Endothelial cell of umbilical vein (primary cell): Measurements from ENCODE around the gene PRR20E. TPM values are rescaled to one million over a fixed set of nuclear protein-coding genes. Genes with fewer than 3 reads are reported as not detected.
A peak's percentile ranks its signal among the peaks of the same experiment; 100 is the strongest.
"Not testable (repeated sequence)": the region's sequence is repeated elsewhere in the genome, so short reads cannot be mapped to it uniquely, and the experiment has no call there.

ENCODE experiments used
- Bru-seq: library from RNA; stranded (reverse); fragments of 400-500 nt; gene quantifications from one replicate; lab custom pipeline; 2021; lab: Mats Ljungman, UMichigan
- BruChase-seq, 2 experiments: library from RNA; stranded (reverse); fragments of 400-500 nt; gene quantifications; one replicate each; lab custom pipeline; 2021; lab: Mats Ljungman, UMichigan
- BruUV-seq: library from RNA; stranded (reverse); fragments of 400-500 nt; replicated peaks from 2 replicates; lab custom pipeline; 2021; lab: Mats Ljungman, UMichigan
- CTCF ChIA-PET: fragments of 300-600, 350-600 bp; sonication (Branson Sonifier 250); formaldehyde crosslinking; loops from one replicate; lab custom pipeline; 2021; ENCODE audit warnings: antibody characterized with exemption, inconsistent platforms; lab: Charles Lee
- POLR2A ChIA-PET: fragments of 300-600, 350-600 bp; sonication (Branson Sonifier 250); formaldehyde crosslinking; loops from one replicate; lab custom pipeline; 2021; ENCODE audit warnings: antibody characterized with exemption, inconsistent platforms; lab: Charles Lee
- DNase-seq: peaks from one replicate; pipeline ENCODE4 v3.0.0-alpha.2; 2011; ENCODE audit warnings: low read depth, low spot score
- FAIRE-seq: peaks from 2 replicates; lab custom pipeline; 2011; peaks lifted over from hg19 to GRCh38; lab: Jason Lieb, UNC
- H2AFZ ChIP-seq: 2 replicates; pipeline ENCODE4 v1.6.0; 2012; ENCODE audit warnings: low read depth, low read length, control low read depth, inconsistent platforms
- H3K27ac ChIP-seq: 2 replicates; pipeline ENCODE4 v1.5.1; 2011; ENCODE audit warnings: low read depth, mild to moderate bottlenecking, control low read depth, low read length, moderate library complexity; ENCODE audit not compliant: insufficient read depth
- H3K27me3 ChIP-seq, 2 experiments: 2 replicates each; pipeline versions ENCODE4 v1.6.0 to v1.6.1; 2011; ENCODE audit warnings: low read length in 2 of 2, mixed read lengths in 1 of 2; ENCODE audit not compliant: control insufficient read depth in 2 of 2, insufficient read depth in 2 of 2
- H3K36me3 ChIP-seq, 2 experiments: 2 replicates in 1 of 2; 3 replicates in 1 of 2; pipeline ENCODE4 v1.5.1; 2011; ENCODE audit warnings: low read length in 2 of 2, mild to moderate bottlenecking in 1 of 2, moderate library complexity in 1 of 2; ENCODE audit not compliant: control insufficient read depth in 2 of 2, insufficient read depth in 2 of 2; ENCODE audit errors: extremely low read depth in 1 of 2
- H3K4me1 ChIP-seq: 3 replicates; pipeline ENCODE4 v1.5.1; 2011; ENCODE audit warnings: mild to moderate bottlenecking, low read length; ENCODE audit not compliant: control insufficient read depth, insufficient read depth; ENCODE audit errors: extremely low read depth
- H3K4me2 ChIP-seq: 2 replicates; pipeline ENCODE4 v1.6.1; 2011; ENCODE audit warnings: low read length, control low read depth, mixed read lengths; ENCODE audit not compliant: insufficient read depth
- H3K4me3 ChIP-seq, 3 experiments: fragments of 200-600 bp in 1 of 3; sonication (generic), shearing (Covaris generic) in 1 of 3; replicated peaks in 1 of 3; 2 replicates each; pipeline ENCODE4 v1.5.1; 2011 to 2016; ENCODE audit warnings: control low read depth in 3 of 3, low read length in 3 of 3, mild to moderate bottlenecking in 2 of 3, inconsistent platforms in 1 of 3, low read depth in 1 of 3, moderate library complexity in 1 of 3; ENCODE audit not compliant: insufficient read depth in 1 of 3
- H3K79me2 ChIP-seq: 2 replicates; pipeline ENCODE4 v1.6.0; 2012; ENCODE audit warnings: low read length, inconsistent platforms; ENCODE audit not compliant: control insufficient read depth, insufficient read depth
- H3K9ac ChIP-seq: replicated peaks from 2 replicates; pipeline ENCODE3; 2011; ENCODE audit warnings: low read length, control low read depth; ENCODE audit not compliant: insufficient read depth; ENCODE audit errors: extremely low read depth
- H3K9me1 ChIP-seq: replicated peaks from 3 replicates; pipeline ENCODE4 v1.6.0; 2011; ENCODE audit warnings: mild to moderate bottlenecking, low read length; ENCODE audit not compliant: control insufficient read depth, insufficient read depth; ENCODE audit errors: extremely low read depth
- H3K9me3 ChIP-seq: replicated peaks from 2 replicates; pipeline ENCODE4 v1.5.1; 2012; ENCODE audit warnings: low read length, inconsistent platforms; ENCODE audit not compliant: control insufficient read depth, insufficient read depth
- H4K20me1 ChIP-seq: replicated peaks from 2 replicates; pipeline ENCODE3; 2011; ENCODE audit warnings: mild to moderate bottlenecking, low read length; ENCODE audit not compliant: control insufficient read depth, insufficient read depth; ENCODE audit errors: extremely low read depth
- EZH2 ChIP-seq: IDR thresholded peaks from 2 replicates; pipeline ENCODE4 v1.6.1; 2012; ENCODE audit warnings: borderline replicate concordance, low read depth, mild to moderate bottlenecking, moderate library complexity, low read length, inconsistent platforms; ENCODE audit not compliant: severe bottlenecking
- FOS ChIP-seq: IDR thresholded peaks from 2 replicates; pipeline ENCODE4 v1.6.1; 2011; ENCODE audit warnings: mild to moderate bottlenecking, low read length, moderate library complexity, borderline replicate concordance; ENCODE audit not compliant: insufficient read depth
- GATA2 ChIP-seq: IDR thresholded peaks from 2 replicates; pipeline ENCODE4 v1.7.0; 2011; ENCODE audit warnings: low read depth, mild to moderate bottlenecking, moderate library complexity, mixed read lengths, low read length; ENCODE audit not compliant: insufficient read length, insufficient read depth
- JUN ChIP-seq: IDR thresholded peaks from 2 replicates; pipeline ENCODE4 v1.6.1; 2011; ENCODE audit warnings: borderline replicate concordance, low read depth; ENCODE audit not compliant: insufficient read length, insufficient read depth
- MYC ChIP-seq: IDR thresholded peaks from one replicate; pipeline ENCODE4 v1.6.1; 2011; ENCODE audit warnings: mild to moderate bottlenecking, low read depth, low read length
- POLR2A ChIP-seq: IDR thresholded peaks from 2 replicates; pipeline ENCODE4 v1.6.1; 2012; ENCODE audit warnings: low read depth, mild to moderate bottlenecking, control low read depth, low read length
- POLR2AphosphoS5 ChIP-seq: IDR thresholded peaks from 2 replicates; pipeline ENCODE4 v1.6.1; 2012; ENCODE audit warnings: low read depth, mild to moderate bottlenecking, control low read depth, low read length, moderate library complexity; ENCODE audit not compliant: insufficient read depth
- dilution Hi-C: fragments of 300-500 bp; cut with MboI; formaldehyde crosslinking; loops from one replicate; pipeline ENCODE4 v1.15.0; 2019; ENCODE audit warnings: low sequenced_read_pairs; ENCODE audit not compliant: extremely low pct_ligation_motif_present
- intact Hi-C: fragments of 100-400 bp; cut with micrococcal nuclease; formaldehyde crosslinking; loops from one replicate; pipeline ENCODE4 v1.10.0; 2022
- long read RNA-seq: library from polyadenylated mRNA; stranded (forward); transcript quantifications from one replicate; pipeline ENCODE4 v2.0.0, GENCODE V29; 2021
- polyA minus RNA-seq, 3 experiments: library from RNA; depleted of rRNA, polyadenylated mRNA; stranded (reverse); fragments of >200 nt; gene quantifications; 1 replicate in 1 of 3; 2 replicates in 2 of 3; pipeline ENCODE4 v1.2.3, GENCODE V29; 2011
- polyA plus RNA-seq, 4 experiments: library from polyadenylated mRNA; depleted of rRNA in 3 of 4; stranded (reverse) in 3 of 4; unstranded in 1 of 4; fragments of >200 nt; gene quantifications; 2 replicates each; pipeline versions ENCODE4 v1.2.1 to v1.2.3, GENCODE V29; 2011 to 2012; ENCODE audit warnings: missing spikeins in 1 of 4
- total RNA-seq: library from RNA; stranded (reverse); gene quantifications from 2 replicates; pipeline ENCODE4 v1.2.3, GENCODE V29; 2021
- TF ChIP-seq, protein P1 (sequence below), 2 donors: IDR thresholded peaks; 1 replicate in 1 of 2; 2 replicates in 1 of 2; pipeline ENCODE4 v1.5.1; 2011; ENCODE audit warnings: low read length in 2 of 2, mild to moderate bottlenecking in 2 of 2, moderate library complexity in 2 of 2, control low read depth in 1 of 2, inconsistent platforms in 1 of 2, low read depth in 1 of 2; ENCODE audit not compliant: insufficient read depth in 1 of 2; ENCODE audit errors: extremely low read depth in 1 of 2
- TF ChIP-seq, protein P2 (sequence below): IDR thresholded peaks from 2 replicates; pipeline ENCODE4 v1.6.1; 2011; ENCODE audit not compliant: insufficient read depth, insufficient read length

The PRR20E gene
- total RNA-seq (not detected in 2 replicates), polyA plus RNA-seq (not detected in 2 replicates), polyA minus RNA-seq (not detected in 2 replicates), Bru-seq, nascent RNA (not detected), BruChase-seq, experiment 1, labeled RNA remaining after a 6-hour chase (not detected), BruChase-seq, experiment 2, labeled RNA remaining after a 2-hour chase (not detected)
- not detected in 2 replicates for polyA plus RNA-seq (2011; cell fraction: cytosol; rRNA removed)
- not detected in 2 replicates for polyA plus RNA-seq (2011; cell fraction: nucleus; rRNA removed)
- not detected in 2 replicates for polyA plus RNA-seq (2012)
- polyA minus RNA-seq (2011; cell fraction: cytosol; rRNA and poly(A)+ RNA removed) = not detected
- polyA minus RNA-seq (2011; cell fraction: nucleus; rRNA and poly(A)+ RNA removed) = not detected in 2 replicates
- long read RNA-seq = 0 reads

- CTCF ChIA-PET = not testable (repeated sequence)
Observed at GRCh38 chr13:57166897-57167296, at the start of gene PRR20E. Gene PRR20E, plus strand, starts transcription at chr13:57167197. Its CDS starts 387 bp downstream, at chr13:57167584.

DNA sequence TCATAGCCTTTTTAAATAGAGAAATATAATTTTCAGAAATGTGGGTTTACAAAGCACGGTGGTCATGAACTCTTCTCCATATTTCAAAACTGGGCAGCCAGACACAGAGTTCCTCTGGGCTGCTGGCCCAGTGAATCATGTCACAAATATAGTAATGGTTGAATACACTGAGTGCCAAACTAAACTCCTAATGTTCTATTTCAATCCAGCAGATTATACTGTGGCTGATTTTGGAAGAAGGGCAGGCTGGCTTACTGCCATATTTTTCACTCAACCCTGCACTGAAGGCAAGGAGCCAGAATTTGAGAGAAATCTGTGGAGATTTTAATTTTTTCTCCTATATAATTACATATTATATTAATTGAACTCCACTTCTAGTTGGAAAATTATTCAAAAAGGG lies 43.3 kb upstream of the PRR20E start:
- H3K9ac ChIP-seq = no peak overlapping the region
- no peaks in the 10 kb centered on the region for H3K36me3 ChIP-seq
- DNase-seq (peak; percentile 75), FAIRE-seq (no peak)
- no peaks in the 10 kb centered on the region for H3K9me3 ChIP-seq
- POLR2A ChIA-PET = no interaction called here
- H3K27ac ChIP-seq = no peak overlapping the region
- H4K20me1 ChIP-seq = no peaks in the 10 kb centered on the region
- H2AFZ ChIP-seq = no peak overlapping the region
- intact Hi-C loops = no loop called here
- no peak overlapping the region for H3K4me2 ChIP-seq
- dilution Hi-C loops = no loop called here
- H3K9me1 ChIP-seq = no peaks in the 10 kb centered on the region
- CTCF ChIA-PET = no interaction called here
- TF ChIP-seq POLR2AphosphoS5 (no peak), MYC (no peak), POLR2A (no peak), JUN (no peak), FOS (no peak), GATA2 (no peak), EZH2 (no peak)
- TF ChIP-seq, protein P1, sequence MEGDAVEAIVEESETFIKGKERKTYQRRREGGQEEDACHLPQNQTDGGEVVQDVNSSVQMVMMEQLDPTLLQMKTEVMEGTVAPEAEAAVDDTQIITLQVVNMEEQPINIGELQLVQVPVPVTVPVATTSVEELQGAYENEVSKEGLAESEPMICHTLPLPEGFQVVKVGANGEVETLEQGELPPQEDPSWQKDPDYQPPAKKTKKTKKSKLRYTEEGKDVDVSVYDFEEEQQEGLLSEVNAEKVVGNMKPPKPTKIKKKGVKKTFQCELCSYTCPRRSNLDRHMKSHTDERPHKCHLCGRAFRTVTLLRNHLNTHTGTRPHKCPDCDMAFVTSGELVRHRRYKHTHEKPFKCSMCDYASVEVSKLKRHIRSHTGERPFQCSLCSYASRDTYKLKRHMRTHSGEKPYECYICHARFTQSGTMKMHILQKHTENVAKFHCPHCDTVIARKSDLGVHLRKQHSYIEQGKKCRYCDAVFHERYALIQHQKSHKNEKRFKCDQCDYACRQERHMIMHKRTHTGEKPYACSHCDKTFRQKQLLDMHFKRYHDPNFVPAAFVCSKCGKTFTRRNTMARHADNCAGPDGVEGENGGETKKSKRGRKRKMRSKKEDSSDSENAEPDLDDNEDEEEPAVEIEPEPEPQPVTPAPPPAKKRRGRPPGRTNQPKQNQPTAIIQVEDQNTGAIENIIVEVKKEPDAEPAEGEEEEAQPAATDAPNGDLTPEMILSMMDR (IDR thresholded peaks at IDR 0.05; ENCODE audit: extremely low read depth in 1 of 2, insufficient read depth in 1 of 2, low read depth in 1 of 2, low read length in 2 of 2) = no peak
- TF ChIP-seq, protein P2, sequence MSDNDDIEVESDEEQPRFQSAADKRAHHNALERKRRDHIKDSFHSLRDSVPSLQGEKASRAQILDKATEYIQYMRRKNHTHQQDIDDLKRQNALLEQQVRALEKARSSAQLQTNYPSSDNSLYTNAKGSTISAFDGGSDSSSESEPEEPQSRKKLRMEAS = no peak
- no peaks in the 10 kb centered on the region for H3K79me2 ChIP-seq
- no peaks in the 10 kb centered on the region for H3K27me3 ChIP-seq
- no peak overlapping the region for H3K4me3 ChIP-seq
- no TSS peak for BruUV-seq
- no peaks in the 10 kb centered on the region for H3K4me1 ChIP-seq

More at GRCh38 chr13:57166897-57167296, at the start of gene PRR20E:
- intact Hi-C loops, FAIRE-seq, H3K9me3 ChIP-seq, DNase-seq, H3K4me1 ChIP-seq, BruUV-seq, H2AFZ ChIP-seq, H3K4me3 ChIP-seq, H3K79me2 ChIP-seq, H3K36me3 ChIP-seq, H3K27ac ChIP-seq, H3K9ac ChIP-seq, H3K27me3 ChIP-seq, H3K9me1 ChIP-seq, dilution Hi-C loops, H3K4me2 ChIP-seq, POLR2A ChIA-PET, H4K20me1 ChIP-seq: not testable (repeated sequence)
